Measurements from ENCODE around the gene BIVM. TPM values are rescaled to one million over a fixed set of nuclear protein-coding genes. Genes with fewer than 3 reads are reported as not detected.

BIVM gene
- polyA plus RNA-seq, 1 donor (not counting 4 experiments of a cell fraction or from before 2014, with no cell fraction given): 20.7 TPM

- Histone ChIP-seq H3K4me3 (ENCODE audit: control insufficient read depth in 2 of 3, extremely low read depth in 1 of 3, insufficient read depth in 2 of 3, low read depth in 1 of 3, low read length in 3 of 3) (no peak overlapping the region), H4K20me1 (ENCODE audit: control insufficient read depth, extremely low read depth, insufficient read depth, low read length) (no peaks in the 10 kb centered on the region), H3K27ac (ENCODE audit: control insufficient read depth, insufficient read depth, low read length) (no peak overlapping the region), H2AFZ (ENCODE audit: control insufficient read depth, low read length) (no peak overlapping the region), H3K36me3 (ENCODE audit: control insufficient read depth in 2 of 2, extremely low read depth in 1 of 2, insufficient read depth in 2 of 2, low read length in 2 of 2) (peaks cover 5 to 9% of the 10 kb centered on the region in 2 experiments), H3K9me3 (ENCODE audit: control insufficient read depth, low read depth, low read length) (no peaks in the 10 kb centered on the region), H3K4me2 (ENCODE audit: control insufficient read depth, extremely low read depth, insufficient read depth, low read depth, low read length) (no peak overlapping the region), H3K9me1 (ENCODE audit: control insufficient read depth, extremely low read depth, insufficient read depth, low read length) (no peaks in the 10 kb centered on the region), H3K27me3 (ENCODE audit: control insufficient read depth, extremely low read depth, insufficient read depth, low read length) (no peaks in the 10 kb centered on the region), H3K4me1 (ENCODE audit: control insufficient read depth, extremely low read depth, insufficient read depth, low read length) (peaks cover under 1% of the 10 kb centered on the region), H3K79me2 (ENCODE audit: control insufficient read depth, insufficient read depth, low read length) (peaks cover 2% of the 10 kb centered on the region), H3K9ac (ENCODE audit: control insufficient read depth, extremely low read depth, insufficient read depth, low read length) (no peak overlapping the region)
- dilution Hi-C loops (cut with MboI; ENCODE audit: extremely low pct_ligation_motif_present, low sequenced_read_pairs): no loop called here
- FAIRE-seq (no peak), DNase-seq (ENCODE audit: low read depth, low spot score) (no peak)
- TF ChIP-seq, protein P1, sequence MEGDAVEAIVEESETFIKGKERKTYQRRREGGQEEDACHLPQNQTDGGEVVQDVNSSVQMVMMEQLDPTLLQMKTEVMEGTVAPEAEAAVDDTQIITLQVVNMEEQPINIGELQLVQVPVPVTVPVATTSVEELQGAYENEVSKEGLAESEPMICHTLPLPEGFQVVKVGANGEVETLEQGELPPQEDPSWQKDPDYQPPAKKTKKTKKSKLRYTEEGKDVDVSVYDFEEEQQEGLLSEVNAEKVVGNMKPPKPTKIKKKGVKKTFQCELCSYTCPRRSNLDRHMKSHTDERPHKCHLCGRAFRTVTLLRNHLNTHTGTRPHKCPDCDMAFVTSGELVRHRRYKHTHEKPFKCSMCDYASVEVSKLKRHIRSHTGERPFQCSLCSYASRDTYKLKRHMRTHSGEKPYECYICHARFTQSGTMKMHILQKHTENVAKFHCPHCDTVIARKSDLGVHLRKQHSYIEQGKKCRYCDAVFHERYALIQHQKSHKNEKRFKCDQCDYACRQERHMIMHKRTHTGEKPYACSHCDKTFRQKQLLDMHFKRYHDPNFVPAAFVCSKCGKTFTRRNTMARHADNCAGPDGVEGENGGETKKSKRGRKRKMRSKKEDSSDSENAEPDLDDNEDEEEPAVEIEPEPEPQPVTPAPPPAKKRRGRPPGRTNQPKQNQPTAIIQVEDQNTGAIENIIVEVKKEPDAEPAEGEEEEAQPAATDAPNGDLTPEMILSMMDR (optimal IDR thresholded peaks at IDR 0.05 in 1 of 3, IDR thresholded peaks at IDR 0.05 in 1 of 3, conservative IDR thresholded peaks at IDR 0.05 in 1 of 3; ENCODE audit: extremely low read depth in 1 of 3, insufficient read depth in 2 of 3, low read length in 3 of 3): no peak
- TF ChIP-seq EZH2 (IDR thresholded peaks at IDR 0.05; ENCODE audit: low read length): no peak
Measured at GRCh38 chr13:102792396-102792795, 6.5 kb upstream of the BIVM start.

- H3K36me3 ChIP-seq (ENCODE audit: control insufficient read depth in 2 of 2, extremely low read depth in 1 of 2, insufficient read depth in 2 of 2, low read length in 2 of 2): peaks cover 3 to 5% of the 10 kb centered on the region in 2 experiments
- H3K4me3 ChIP-seq (ENCODE audit: control insufficient read depth in 2 of 3, extremely low read depth in 1 of 3, insufficient read depth in 2 of 3, low read depth in 1 of 3, low read length in 3 of 3): no peak overlapping the region
- H3K9ac ChIP-seq (ENCODE audit: control insufficient read depth, extremely low read depth, insufficient read depth, low read length): no peak overlapping the region
- H3K4me2 ChIP-seq (ENCODE audit: control insufficient read depth, extremely low read depth, insufficient read depth, low read depth, low read length): no peak overlapping the region
- peaks cover 6% of the 10 kb centered on the region for H3K4me1 ChIP-seq (ENCODE audit: control insufficient read depth, extremely low read depth, insufficient read depth, low read length)
- no peak for TF ChIP-seq EZH2 (IDR thresholded peaks at IDR 0.05; ENCODE audit: low read length)
- TF ChIP-seq, protein P1 (optimal IDR thresholded peaks at IDR 0.05 in 1 of 3, IDR thresholded peaks at IDR 0.05 in 1 of 3, conservative IDR thresholded peaks at IDR 0.05 in 1 of 3; ENCODE audit: extremely low read depth in 1 of 3, insufficient read depth in 2 of 3, low read length in 3 of 3): no peak
- no peaks in the 10 kb centered on the region for H4K20me1 ChIP-seq (ENCODE audit: control insufficient read depth, extremely low read depth, insufficient read depth, low read length)
- no peak overlapping the region for H2AFZ ChIP-seq (ENCODE audit: control insufficient read depth, low read length)
- FAIRE-seq (no peak), DNase-seq (ENCODE audit: low read depth, low spot score) (no peak)
- H3K27me3 ChIP-seq (ENCODE audit: control insufficient read depth, extremely low read depth, insufficient read depth, low read length): no peaks in the 10 kb centered on the region
- dilution Hi-C loops (cut with MboI; ENCODE audit: extremely low pct_ligation_motif_present, low sequenced_read_pairs): no loop called here
- no peaks in the 10 kb centered on the region for H3K9me3 ChIP-seq (ENCODE audit: control insufficient read depth, low read depth, low read length)
- H3K79me2 ChIP-seq (ENCODE audit: control insufficient read depth, insufficient read depth, low read length): peaks cover 13% of the 10 kb centered on the region
- H3K27ac ChIP-seq (ENCODE audit: control insufficient read depth, insufficient read depth, low read length): no peak overlapping the region
- no peaks in the 10 kb centered on the region for H3K9me1 ChIP-seq (ENCODE audit: control insufficient read depth, extremely low read depth, insufficient read depth, low read length)
Measured at GRCh38 chr13:102793611-102794355, 5.1 kb upstream of the BIVM start.
